GM21717 (cell line): ENCODE data around the gene TANGO6.
"Not testable (repeated sequence)": the region's sequence is repeated elsewhere in the genome, so short reads cannot be mapped to it uniquely, and the experiment has no call there.

ENCODE experiments used
- ATAC-seq: cut with Tn5 transposase; IDR thresholded peaks from one replicate; pipeline ENCODE4 v1.9.1; 2021; ENCODE audit warnings: mild to moderate bottlenecking, moderate library complexity; ENCODE audit not compliant: unreplicated experiment

TANGO6 gene

DNA sequence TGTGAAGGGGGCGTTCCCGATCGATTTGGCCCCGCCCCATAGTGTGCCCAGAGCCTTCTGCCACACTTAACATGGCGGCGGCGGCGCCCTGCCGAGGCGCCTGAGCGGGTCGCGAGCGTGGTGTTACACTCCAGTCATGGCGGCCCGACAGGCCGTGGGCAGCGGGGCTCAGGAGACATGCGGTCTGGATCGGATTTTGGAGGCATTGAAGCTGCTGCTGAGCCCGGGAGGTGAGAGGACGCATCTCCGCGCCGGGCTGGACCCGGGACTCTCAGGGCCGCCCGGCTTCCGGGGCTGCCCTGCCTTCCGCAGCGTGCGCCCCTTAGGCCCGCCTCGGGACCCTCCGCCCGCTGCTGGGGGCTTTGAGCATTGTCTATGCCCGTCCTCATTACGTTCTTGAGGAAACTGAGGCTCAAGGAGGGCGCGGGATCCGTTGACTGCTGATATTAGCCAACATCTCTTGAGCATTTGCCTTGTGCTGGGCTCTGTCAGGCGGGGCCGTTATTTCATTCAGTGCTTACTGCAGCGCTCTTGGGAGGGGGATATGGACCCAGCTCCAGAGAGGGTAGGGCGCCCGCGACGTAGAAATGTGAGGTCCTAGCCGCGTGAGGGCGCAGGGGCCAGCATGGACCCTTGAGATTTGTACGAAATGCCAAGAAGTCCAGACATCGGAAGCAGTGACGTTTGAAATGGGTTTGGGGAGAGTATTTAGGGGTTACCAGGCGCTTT, at the start of gene TANGO6:
Gene TANGO6, plus strand, starts transcription at position 50 of the 729 bp plus-strand sequence. Its CDS starts 87 bp downstream, at position 137.
- ATAC-seq: peak; percentile 84

DNA sequence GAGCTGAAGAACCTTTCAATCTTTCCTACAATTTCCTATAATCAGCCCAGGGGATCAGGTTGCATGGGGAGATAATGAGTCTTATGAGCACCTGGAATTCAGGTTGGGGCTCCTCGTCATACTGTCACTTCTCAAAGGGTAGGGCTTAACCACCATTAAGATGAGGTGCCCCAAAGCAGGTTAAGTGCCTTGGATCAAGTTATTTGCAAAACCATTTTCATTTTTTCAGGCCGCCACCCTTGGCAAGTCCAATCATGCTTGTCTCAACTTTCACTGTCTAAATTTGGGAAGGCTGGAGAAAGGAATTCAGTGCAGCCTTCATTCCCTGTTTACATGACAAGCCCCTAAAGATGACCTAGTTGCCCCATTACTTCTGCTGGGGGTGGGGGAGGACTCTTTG, 44.9 kb upstream of the TANGO6 start:
- no peak for ATAC-seq

DNA sequence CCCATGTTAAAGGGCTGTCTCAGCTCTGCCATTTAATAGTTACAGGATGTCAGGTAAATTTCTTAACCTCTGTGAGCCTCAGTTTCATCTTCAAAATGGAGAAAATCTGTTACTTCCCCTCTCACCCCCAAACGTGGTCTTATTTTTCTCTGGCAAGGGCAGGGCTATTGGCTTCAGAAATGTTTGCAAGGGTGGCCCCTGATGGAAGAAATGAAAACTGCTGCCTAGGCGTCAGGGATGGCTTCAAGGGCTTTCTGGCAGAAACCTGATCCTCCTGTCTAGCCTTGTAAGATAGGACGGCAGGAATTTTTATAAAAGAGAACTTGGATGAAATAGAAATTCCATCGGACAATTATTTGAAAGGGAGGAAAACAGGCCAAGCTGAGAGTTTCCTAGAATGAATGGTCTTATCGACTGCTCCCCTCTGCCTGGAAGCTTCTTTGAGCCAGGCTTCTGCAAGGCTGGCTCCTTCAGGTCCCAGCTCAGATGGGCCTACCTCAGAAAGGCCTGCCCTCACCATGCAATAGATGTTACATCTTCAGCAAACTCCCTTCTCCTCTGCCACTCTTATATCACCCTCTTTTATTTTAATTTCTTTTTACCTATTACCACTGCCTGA, 43.0 kb upstream of the TANGO6 start:
- peak; percentile 75 for ATAC-seq

DNA sequence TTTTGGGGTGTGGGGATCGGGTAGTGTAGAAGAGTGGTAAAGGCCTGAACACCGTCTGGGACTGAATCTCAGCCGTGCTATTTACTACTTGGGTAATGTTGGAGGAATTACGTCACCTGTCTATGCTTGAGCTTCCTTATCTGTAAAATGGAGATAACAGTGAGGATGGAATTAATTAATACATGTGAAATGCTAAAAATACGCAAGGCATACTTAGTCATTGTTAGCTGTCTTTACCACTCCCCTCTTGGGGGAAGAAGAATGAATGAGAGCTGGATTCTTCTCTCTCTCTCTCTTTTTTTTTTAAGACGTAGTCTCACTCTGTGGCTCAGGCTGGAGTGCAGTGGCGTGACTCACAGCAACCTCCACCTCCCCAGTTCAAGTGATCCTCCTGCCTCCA, 41.1 kb upstream of the TANGO6 start:
- no peak for ATAC-seq

DNA sequence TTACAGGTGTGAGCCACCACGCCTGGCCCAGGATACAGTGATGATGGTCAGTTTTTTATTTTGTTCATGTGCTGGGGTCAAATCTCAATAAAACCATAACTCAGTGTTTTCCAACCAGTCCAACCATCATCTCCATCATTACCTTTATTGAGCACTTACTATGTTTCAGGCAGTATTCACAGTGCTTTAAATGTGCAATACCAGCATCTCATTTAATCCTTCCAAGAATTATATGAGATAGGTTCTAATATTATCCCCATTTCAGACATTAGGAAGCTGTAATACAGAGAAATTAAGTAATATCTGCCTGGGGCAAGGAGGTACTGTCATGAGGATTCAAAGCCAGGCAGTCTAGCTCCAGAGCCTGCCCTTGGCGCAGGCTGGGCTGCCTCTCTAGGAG, 36.9 kb upstream of the TANGO6 start:
- ATAC-seq: no peak

DNA sequence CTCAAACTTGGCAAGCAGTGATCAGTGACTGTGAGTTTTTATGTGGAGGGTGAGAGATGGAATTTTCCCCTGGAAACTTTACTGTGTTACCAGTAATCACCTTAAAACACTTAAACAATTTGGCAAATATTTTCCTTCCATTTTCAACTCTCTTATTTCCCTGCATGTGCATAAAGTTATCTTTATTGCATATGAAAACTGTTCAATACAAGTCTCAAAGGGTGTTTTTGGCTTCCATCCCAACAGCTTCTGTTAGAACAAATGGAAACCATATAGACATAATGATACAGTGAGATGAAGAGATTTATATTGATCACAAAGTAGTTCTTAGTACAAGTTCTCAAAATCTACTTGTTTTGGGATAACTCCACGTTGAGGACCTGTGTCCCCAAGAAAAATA, 36.4 kb upstream of the TANGO6 start:
- ATAC-seq: no peak

DNA sequence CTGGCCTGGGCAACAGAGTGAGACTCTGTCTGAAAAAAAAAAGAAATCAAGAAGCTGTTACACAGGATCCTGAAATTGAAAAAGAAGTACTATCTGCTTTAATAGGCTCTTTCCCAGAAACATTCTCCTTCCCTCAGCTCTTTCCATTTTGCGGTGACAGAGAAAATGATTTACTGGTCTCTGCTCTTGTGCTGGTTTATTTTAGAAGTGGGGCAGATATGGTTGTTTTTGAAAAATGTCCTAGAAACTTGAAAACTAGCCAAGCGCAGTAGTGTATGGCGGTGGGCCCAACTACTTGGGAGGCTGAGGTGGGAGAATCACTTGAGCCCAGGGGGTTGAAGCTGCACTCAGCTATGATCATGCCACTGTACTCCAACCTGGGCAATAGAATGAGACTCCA, 28.8 kb upstream of the TANGO6 start:
- ATAC-seq: no peak

DNA sequence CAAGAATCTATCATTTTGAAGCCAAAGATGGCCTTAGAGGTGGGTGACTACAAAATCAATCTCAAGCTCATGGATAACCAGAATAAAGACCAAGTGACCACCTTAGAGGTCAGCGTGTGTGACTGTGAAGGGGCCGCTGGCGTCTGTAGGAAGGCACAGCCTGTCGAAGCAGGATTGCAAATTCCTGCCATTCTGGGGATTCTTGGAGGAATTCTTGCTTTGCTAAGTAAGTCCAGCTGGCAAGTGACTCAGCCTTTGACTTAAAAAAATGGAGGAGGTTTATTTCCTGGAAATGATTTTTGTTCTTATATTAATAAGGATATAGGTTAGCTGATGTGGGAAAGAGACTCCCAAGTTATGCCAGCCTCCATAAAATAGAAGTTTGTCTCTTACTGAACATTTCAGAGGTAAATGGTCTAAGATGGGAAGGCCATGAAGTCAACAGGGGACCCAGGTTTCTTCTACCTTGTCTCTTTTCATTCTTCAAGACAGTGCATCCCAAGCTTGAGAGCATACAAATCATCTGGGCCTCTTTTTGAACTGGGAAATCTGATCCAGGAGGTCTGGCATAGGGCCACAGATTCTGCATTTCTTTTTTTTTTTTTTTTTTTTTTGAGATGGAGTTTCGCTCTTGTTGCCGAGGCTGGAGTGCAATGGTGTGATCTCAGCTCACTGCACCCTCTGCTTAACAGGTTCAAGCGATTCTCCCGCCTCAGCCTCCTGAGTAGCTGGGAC, 19.8 kb upstream of the TANGO6 start:
- no peak for ATAC-seq

DNA sequence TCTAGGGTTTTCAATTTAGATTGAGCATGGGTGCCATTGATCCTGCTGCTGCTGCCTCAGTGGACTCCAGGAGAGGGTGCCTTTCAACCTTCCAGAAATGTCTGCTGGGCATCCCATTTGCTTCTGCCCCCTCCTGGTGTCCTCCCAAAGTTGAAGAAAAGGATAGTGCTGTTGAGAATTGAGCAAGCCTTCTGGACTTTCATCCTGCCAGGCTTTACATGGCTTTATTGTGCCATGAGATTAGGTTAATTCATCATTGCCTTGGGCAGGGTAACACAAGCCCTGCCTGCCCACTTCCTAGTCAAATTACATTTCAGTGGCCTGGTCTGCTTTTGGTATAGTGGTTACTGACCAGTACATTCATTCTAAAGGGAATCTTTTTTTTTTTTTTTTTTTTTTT, 17.9 kb upstream of the TANGO6 start:
- ATAC-seq: no peak

DNA sequence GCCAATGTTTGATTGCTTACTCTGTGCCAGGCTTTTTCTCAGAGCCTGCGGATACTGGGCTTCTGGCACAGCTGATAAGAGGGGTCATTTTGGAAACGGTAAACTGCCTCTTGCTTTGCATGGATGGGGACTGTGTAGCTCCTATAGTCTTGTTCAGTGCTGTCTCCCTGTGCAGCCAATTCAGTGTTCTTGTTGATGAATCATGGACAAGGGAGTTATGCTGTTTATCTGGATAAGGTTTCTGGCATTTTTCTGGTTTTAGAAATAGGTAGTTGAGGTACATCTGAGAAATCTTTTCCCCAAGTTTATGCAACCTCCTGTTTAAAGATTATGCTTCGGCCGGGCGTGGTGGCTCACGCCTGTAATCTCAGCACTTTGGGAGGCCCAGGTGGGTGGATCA, 16.7 kb upstream of the TANGO6 start:
- ATAC-seq: no peak

DNA sequence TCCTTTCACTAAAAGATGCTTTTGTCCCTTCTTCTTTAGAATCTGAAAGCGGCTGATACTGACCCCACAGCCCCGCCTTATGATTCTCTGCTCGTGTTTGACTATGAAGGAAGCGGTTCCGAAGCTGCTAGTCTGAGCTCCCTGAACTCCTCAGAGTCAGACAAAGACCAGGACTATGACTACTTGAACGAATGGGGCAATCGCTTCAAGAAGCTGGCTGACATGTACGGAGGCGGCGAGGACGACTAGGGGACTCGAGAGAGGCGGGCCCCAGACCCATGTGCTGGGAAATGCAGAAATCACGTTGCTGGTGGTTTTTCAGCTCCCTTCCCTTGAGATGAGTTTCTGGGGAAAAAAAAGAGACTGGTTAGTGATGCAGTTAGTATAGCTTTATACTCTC, 10.1 kb upstream of the TANGO6 start:
- no peak for ATAC-seq

DNA sequence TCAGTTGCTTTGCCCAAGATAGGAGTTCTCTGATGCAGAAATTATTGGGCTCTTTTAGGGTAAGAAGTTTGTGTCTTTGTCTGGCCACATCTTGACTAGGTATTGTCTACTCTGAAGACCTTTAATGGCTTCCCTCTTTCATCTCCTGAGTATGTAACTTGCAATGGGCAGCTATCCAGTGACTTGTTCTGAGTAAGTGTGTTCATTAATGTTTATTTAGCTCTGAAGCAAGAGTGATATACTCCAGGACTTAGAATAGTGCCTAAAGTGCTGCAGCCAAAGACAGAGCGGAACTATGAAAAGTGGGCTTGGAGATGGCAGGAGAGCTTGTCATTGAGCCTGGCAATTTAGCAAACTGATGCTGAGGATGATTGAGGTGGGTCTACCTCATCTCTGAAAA, 8.8 kb upstream of the TANGO6 start:
- no peak for ATAC-seq

DNA sequence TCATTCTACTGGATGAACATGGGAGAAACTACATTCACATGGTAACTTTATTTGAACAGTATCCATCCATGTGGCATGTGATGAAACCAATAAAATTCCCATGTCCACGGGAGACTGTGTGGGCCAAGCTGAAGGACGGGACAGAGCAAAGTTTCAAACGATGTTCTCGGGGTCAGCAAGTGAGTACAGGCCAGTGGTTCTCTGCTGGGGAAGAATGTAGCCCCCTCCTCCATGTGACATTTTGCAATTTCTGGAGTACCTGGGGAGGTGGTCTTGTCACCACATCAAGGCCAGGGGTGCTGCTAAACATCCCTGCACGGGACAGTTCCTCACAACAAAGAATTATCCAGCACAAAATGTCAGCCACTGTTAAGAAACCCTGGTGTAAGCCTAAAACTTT, 7.4 kb upstream of the TANGO6 start:
- ATAC-seq: no peak

DNA sequence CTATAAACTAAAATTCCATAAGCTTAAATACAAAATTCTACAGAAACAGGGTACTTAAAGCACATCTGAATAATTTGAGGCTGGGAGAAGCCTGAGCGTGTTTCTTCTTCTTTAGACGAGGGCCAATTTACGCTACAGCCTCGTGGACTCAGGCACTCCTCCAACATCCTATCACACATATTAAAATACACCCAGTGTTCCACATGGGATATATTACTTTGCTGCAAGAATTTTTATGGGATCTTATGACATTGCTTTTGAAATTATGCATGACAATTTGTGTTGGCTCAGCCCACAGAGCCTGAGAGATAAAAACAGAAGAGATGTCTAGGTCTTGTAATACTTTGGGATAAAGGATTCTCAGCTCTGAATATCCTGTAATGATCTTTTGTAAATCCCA, 3.5 kb upstream of the TANGO6 start:
- ATAC-seq: no peak

DNA sequence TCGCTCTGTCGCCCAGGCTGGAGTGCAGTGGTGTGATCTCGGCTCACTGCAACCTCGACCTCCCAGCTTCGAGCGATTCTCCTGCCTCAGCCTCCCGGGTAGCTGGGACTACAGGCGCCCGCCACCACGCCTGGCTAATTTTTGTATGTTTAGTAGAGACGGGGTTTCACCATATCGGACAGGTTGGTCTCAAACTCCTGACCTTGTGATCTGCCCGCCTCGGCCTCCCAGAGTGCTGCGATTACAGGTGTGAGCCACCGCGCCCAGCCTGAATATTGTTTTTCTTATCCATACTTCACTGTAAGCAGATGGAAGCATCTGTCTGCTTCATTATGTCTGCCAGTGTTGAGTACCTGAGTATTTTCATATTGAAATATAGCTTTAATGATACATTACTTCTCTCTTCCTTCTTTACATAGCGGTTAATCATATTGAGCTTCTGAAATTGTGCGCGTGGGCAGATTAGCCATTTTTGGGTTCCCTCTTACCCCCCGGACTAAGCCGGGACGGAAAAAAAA, 308 bp upstream of the TANGO6 start:
- ATAC-seq: not testable (repeated sequence)

DNA sequence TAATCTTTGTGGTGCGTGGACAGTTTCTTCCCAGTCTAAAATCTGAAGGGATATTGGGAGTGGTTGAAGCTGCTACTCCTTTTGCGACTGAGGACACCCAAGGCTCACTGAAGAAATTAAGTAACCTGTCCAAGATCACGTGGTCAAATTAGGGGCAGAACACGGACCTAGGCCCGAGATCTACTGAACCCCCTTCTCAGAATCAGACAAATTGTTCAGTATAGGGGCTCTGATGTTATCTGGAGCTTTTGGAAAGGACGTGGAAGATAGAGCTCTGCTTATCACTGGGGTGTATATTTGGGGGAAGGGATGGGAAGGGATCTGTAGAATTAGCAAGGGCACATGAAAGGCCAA, 857 bp downstream of the TANGO6 start:
- ATAC-seq: peak; percentile 14

DNA sequence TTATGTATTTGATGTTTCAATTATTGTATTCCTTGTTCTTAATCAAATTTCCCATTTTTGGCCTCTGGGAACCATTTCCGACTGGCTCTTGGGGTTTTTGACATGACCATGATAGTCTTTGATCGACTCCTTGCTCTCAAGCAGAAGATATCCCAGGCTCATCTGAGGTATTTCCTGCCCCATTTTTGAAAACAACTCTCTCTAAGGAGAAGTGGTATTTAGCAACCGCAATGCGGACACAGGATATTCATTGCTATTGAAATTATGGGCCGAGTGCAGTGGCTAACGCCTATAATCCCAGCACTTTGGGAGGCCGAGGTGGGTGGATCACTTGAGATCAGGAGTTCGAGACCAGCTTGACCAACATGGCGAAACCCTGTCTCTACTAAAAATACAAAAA, 5.5 kb downstream of the TANGO6 start:
- ATAC-seq: no peak

DNA sequence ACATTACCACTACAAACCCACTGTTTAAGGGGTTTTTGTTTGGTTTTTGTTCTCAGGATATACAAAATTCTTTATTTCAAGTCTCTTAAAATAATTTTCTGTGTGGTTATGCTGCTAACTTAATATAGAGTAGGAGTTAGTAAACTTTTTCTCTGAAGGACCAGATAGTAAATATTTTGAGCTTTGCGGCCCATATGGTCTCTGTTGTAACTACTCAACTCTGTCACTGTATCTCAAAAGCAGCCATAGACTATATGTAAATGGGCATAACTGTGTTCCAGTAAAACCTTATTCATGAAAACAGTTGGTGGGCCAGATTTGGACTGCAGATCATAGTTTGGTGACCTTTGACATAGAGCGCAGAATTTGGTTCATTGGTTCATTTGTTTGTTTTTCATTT, 7.2 kb downstream of the TANGO6 start:
- no peak for ATAC-seq

DNA sequence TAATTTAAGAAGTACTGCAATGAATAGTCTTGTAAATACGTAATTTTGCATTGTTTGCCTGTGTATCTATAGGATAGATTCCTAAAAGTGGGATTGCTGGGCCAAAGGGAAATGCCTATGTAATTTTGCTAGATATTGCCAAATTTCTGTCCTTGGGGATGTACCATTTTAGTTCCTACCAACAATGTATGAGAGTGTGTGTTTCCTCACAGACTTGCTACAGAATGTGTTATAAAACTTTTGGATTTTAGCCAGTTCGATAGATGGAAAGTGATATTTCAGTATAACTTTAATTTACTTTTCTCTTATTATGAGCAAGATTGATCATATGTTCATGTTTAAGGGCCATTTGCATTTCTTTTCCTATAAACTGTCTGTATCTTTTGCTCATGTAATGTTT, 8.3 kb downstream of the TANGO6 start:
- no peak for ATAC-seq

DNA sequence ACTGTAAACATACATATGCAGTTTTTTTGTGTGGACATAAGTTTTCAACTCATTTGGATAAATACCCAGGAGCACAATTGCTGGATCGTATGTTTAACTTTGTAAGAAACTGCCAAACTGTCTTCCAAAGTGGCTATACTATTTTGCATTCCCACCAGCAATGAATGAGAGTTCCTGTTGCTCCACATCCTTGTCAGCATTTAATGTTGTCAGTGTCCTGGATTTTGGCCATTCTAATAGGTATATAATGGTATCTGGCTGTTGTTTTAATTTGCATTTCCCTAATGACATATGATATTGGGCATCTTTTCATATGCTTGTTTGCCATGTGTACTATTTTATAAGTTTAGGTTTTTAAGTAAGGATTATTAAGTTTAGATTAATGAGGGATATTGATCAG, 14.1 kb downstream of the TANGO6 start:
- ATAC-seq: no peak

DNA sequence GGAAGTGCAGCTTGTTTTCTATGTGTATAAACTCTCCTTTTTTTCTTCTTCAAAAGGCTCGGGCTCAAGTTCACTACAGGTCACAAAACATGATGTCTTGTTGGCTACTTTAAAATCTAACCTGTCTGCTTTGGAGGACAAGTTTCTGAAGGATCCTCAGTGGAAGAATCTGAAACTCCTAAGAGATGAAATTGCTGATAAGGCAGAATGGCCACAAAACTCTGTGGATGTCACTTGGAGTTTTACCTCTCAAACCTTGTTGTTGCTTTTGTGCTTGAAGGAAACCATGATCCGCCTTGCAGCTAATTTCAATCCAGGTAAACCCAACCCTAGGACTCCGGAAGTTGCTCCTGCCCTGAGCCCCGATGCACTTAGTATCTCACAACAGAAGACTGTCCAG, 16.5 kb downstream of the TANGO6 start:
- ATAC-seq: no peak
